GM21515 (cell line): ENCODE measurements around the gene PKHD1.

Source experiments
- ATAC-seq: cut with Tn5 transposase; IDR thresholded peaks from one replicate; pipeline ENCODE4 v1.9.1; 2021; ENCODE audit not compliant: unreplicated experiment

PKHD1 gene

GRCh38 chr6:52108128-52108527 is 20.7 kb upstream of the PKHD1 start:
- no peak for ATAC-seq

- no peak for ATAC-seq
These were observed 19.6 kb upstream of the PKHD1 start for GRCh38 chr6:52106994-52107393.

- no peak for ATAC-seq
These were observed 17.6 kb upstream of the PKHD1 start for GRCh38 chr6:52104979-52105378.

- ATAC-seq = no peak
These were observed 16.2 kb upstream of the PKHD1 start for GRCh38 chr6:52103623-52104022.

- ATAC-seq = no peak
These were observed 15.0 kb upstream of the PKHD1 start for GRCh38 chr6:52102405-52102804.

GRCh38 chr6:52098721-52099120 is 11.3 kb upstream of the PKHD1 start:
- ATAC-seq = no peak

GRCh38 chr6:52089758-52090348 is 2.4 kb upstream of the PKHD1 start:
- no peak for ATAC-seq

- no peak for ATAC-seq
These were observed 672 bp downstream of the PKHD1 start for GRCh38 chr6:52086741-52087140.

GRCh38 chr6:52081237-52081636 is 6.2 kb downstream of the PKHD1 start:
- no peak for ATAC-seq

- ATAC-seq = no peak
These were observed 9.3 kb downstream of the PKHD1 start for GRCh38 chr6:52077961-52078625.

- ATAC-seq = no peak
These were observed 10.1 kb downstream of the PKHD1 start for GRCh38 chr6:52077180-52077884.

- ATAC-seq = no peak
These were observed 10.6 kb downstream of the PKHD1 start for GRCh38 chr6:52076791-52077179.

GRCh38 chr6:52074716-52075115 is 12.7 kb downstream of the PKHD1 start:
- ATAC-seq = no peak

- ATAC-seq = no peak
These were observed 13.3 kb downstream of the PKHD1 start for GRCh38 chr6:52074155-52074554.

GRCh38 chr6:52065621-52066020 is 21.8 kb downstream of the PKHD1 start:
- no peak for ATAC-seq

GRCh38 chr6:52063584-52064344 is 23.6 kb downstream of the PKHD1 start:
- peak; percentile 99 for ATAC-seq

- no peak for ATAC-seq
These were observed 25.9 kb downstream of the PKHD1 start for GRCh38 chr6:52061481-52061880.

GRCh38 chr6:52059821-52060220 is 27.6 kb downstream of the PKHD1 start:
- no peak for ATAC-seq

- ATAC-seq = no peak
These were observed 32.0 kb downstream of the PKHD1 start for GRCh38 chr6:52055451-52055850.

GRCh38 chr6:52053038-52053695 is 34.2 kb downstream of the PKHD1 start:
- no peak for ATAC-seq

GRCh38 chr6:52050051-52050405 is 37.4 kb downstream of the PKHD1 start:
- ATAC-seq = no peak
